ENCODE data around the gene ZNF521.
"Not testable (repeated sequence)": the region's sequence is repeated elsewhere in the genome, so short reads cannot be mapped to it uniquely, and the experiment has no call there.

ZNF521 gene

GRCh38 chr18:25289001-25289631 is 62.9 kb downstream of the ZNF521 start:
- no peak for DNase-seq (ENCODE audit: low read depth in 2 of 2)

- DNase-seq (ENCODE audit: low read depth in 2 of 2), result no peak
Observed at GRCh38 chr18:25288340-25288938, 63.5 kb downstream of the ZNF521 start.

- DNase-seq (ENCODE audit: low read depth in 2 of 2), result no peak
Observed at GRCh38 chr18:25287106-25287505, 64.9 kb downstream of the ZNF521 start.

GRCh38 chr18:25284861-25285550 is 67.0 kb downstream of the ZNF521 start:
- no peak for DNase-seq (ENCODE audit: low read depth in 2 of 2)

- DNase-seq (ENCODE audit: low read depth in 2 of 2), result no peak
Observed at GRCh38 chr18:25284281-25284680, 67.7 kb downstream of the ZNF521 start.

- DNase-seq (ENCODE audit: low read depth in 2 of 2), result no peak
Observed at GRCh38 chr18:25283781-25284180, 68.2 kb downstream of the ZNF521 start.

- DNase-seq (ENCODE audit: low read depth in 2 of 2), result no peak
Observed at GRCh38 chr18:25282896-25283703, 68.9 kb downstream of the ZNF521 start.

GRCh38 chr18:25282282-25282681 is 69.7 kb downstream of the ZNF521 start:
- no peak for DNase-seq (ENCODE audit: low read depth in 2 of 2)

GRCh38 chr18:25281556-25281955 is 70.4 kb downstream of the ZNF521 start:
- DNase-seq (ENCODE audit: low read depth in 2 of 2), result no peak

- no peak for DNase-seq (ENCODE audit: low read depth in 2 of 2)
Observed at GRCh38 chr18:25279961-25280360, 72.0 kb downstream of the ZNF521 start.

GRCh38 chr18:25279556-25279955 is 72.4 kb downstream of the ZNF521 start:
- DNase-seq (ENCODE audit: low read depth in 2 of 2), result no peak

- no peak for DNase-seq (ENCODE audit: low read depth in 2 of 2)
Observed at GRCh38 chr18:25279133-25279532, 72.8 kb downstream of the ZNF521 start.

GRCh38 chr18:25278394-25278793 is 73.6 kb downstream of the ZNF521 start:
- DNase-seq (ENCODE audit: low read depth in 2 of 2), result no peak

- DNase-seq (ENCODE audit: low read depth in 2 of 2), result no peak
Observed at GRCh38 chr18:25275412-25276001, 76.5 kb downstream of the ZNF521 start.

- DNase-seq (ENCODE audit: low read depth in 2 of 2), result no peak
Observed at GRCh38 chr18:25274926-25275325, 77.0 kb downstream of the ZNF521 start.

GRCh38 chr18:25266931-25267527 is 84.9 kb downstream of the ZNF521 start:
- DNase-seq (ENCODE audit: low read depth in 2 of 2), result not testable (repeated sequence)

- no peak for DNase-seq (ENCODE audit: low read depth in 2 of 2)
Observed at GRCh38 chr18:25262920-25263319, 89.0 kb downstream of the ZNF521 start.

- no peak for DNase-seq (ENCODE audit: low read depth in 2 of 2)
Observed at GRCh38 chr18:25261768-25262167, 90.2 kb downstream of the ZNF521 start.

- no peak for DNase-seq (ENCODE audit: low read depth in 2 of 2)
Observed at GRCh38 chr18:25256439-25256838, 95.5 kb downstream of the ZNF521 start.

- no peak for DNase-seq (ENCODE audit: low read depth in 2 of 2)
Observed at GRCh38 chr18:25253779-25254178, 98.2 kb downstream of the ZNF521 start.

GRCh38 chr18:25253136-25253535 is 98.8 kb downstream of the ZNF521 start:
- DNase-seq (ENCODE audit: low read depth in 2 of 2), result no peak

- DNase-seq (ENCODE audit: low read depth in 2 of 2), result no peak
Observed at GRCh38 chr18:25251068-25251467, 100.9 kb downstream of the ZNF521 start.
